GM06990 (cell line): Measurements from ENCODE around the gene CDX1.

Experiments
- DNase-seq: peaks from one replicate; pipeline ENCODE4 v3.0.0-alpha.2; 2011; ENCODE audit not compliant: insufficient read length; ENCODE audit errors: extremely low read depth
- H3K27me3 ChIP-seq: replicated peaks from 2 replicates; pipeline ENCODE4 v1.6.0; 2011; ENCODE audit warnings: low read length; ENCODE audit not compliant: control insufficient read depth, insufficient read depth
- H3K36me3 ChIP-seq: 2 replicates; pipeline ENCODE4 v1.5.1; 2011; ENCODE audit warnings: low read length; ENCODE audit not compliant: control insufficient read depth, insufficient read depth
- H3K4me3 ChIP-seq: replicated peaks from 2 replicates; pipeline ENCODE4 v1.5.1; 2011; ENCODE audit warnings: low read depth, mild to moderate bottlenecking, control low read depth, low read length
- CTCF ChIP-seq: IDR thresholded peaks from 2 replicates; pipeline ENCODE4 v1.5.1; 2011; ENCODE audit warnings: low read length, control low read depth, mild to moderate bottlenecking, inconsistent platforms; ENCODE audit not compliant: insufficient read depth, poor library complexity, severe bottlenecking

The CDX1 gene

GRCh38 chr5:150219861-150220260 is 53.3 kb downstream of the CDX1 start:
- Histone ChIP-seq H3K36me3 (no peaks in the 10 kb centered on the region), H3K4me3 (no peak overlapping the region), H3K27me3 (peaks cover 1% of the 10 kb centered on the region; the same call in 1 of the 2 replicates)
- TF ChIP-seq CTCF = no peak
- no peak for DNase-seq

DNA sequence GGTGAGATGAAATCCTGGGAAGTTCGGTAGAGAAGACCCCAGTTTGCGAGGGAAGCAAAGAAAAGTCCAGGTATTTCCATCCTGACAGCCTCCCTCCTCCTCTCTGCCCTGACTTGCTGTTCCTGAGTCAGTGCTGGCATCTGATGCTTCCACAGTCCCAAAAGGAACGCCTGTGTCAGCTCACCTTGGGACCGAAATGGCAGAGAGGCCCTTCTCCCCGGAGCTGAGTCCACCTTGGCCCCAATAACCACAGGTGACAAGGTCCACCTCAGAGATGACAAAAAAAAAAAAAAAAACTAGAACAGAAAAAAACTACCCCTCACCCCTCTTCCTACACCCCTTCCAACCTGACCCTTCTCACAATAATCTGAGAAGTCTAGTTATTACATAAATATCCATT is 54.9 kb downstream of the CDX1 start:
- TF ChIP-seq CTCF = no peak
- H3K36me3 ChIP-seq = no peaks in the 10 kb centered on the region
- DNase-seq = no peak
- peaks cover 1% of the 10 kb centered on the region; the same call in 1 of the 2 replicates for H3K27me3 ChIP-seq
- no peak overlapping the region for H3K4me3 ChIP-seq

GRCh38 chr5:150222906-150223305 is 56.3 kb downstream of the CDX1 start:
- no peak for DNase-seq
- Histone ChIP-seq H3K36me3 (no peaks in the 10 kb centered on the region), H3K27me3 (no peaks in the 10 kb centered on the region; the same call in 1 of the 2 replicates), H3K4me3 (no peak overlapping the region)
- no peak for TF ChIP-seq CTCF

GRCh38 chr5:150223474-150223873 is 56.9 kb downstream of the CDX1 start:
- DNase-seq = no peak
- no peak for TF ChIP-seq CTCF
- H3K36me3 ChIP-seq = no peaks in the 10 kb centered on the region
- no peaks in the 10 kb centered on the region; the same call in 1 of the 2 replicates for H3K27me3 ChIP-seq
- no peak overlapping the region for H3K4me3 ChIP-seq

DNA sequence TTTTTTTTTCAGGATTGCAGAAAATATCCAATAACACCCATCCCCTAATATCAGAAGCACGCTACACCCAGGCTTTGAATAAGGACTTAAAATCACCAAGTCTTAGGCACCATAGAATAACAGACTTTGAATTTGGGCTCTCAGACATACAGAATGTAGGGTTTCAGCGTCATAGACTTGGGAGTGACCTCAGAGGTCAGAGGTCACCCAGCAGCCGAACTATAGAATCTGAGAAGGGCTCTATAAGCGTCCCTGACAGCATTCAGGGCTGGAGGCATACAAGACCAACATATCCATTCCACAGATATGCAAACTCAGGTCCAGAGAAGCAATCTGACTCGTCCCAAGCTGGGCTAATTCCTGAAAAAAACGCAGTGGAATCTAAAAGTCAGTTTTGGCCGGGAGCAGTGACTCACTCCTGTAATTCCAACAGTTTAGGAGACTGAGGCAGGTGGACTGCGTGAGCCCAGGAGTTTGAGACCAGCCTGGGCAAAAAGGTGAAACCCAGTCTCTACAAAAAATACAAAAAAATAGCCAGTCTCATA is 58.0 kb downstream of the CDX1 start:
- H3K4me3 ChIP-seq = no peak overlapping the region
- DNase-seq = no peak
- H3K27me3 ChIP-seq = no peaks in the 10 kb centered on the region; the same call in 1 of the 2 replicates
- no peak for TF ChIP-seq CTCF
- H3K36me3 ChIP-seq = no peaks in the 10 kb centered on the region

- no peak for DNase-seq
- TF ChIP-seq CTCF = no peak
- Histone ChIP-seq H3K36me3 (no peaks in the 10 kb centered on the region), H3K27me3 (no peaks in the 10 kb centered on the region; the same call in 1 of the 2 replicates), H3K4me3 (no peak overlapping the region)
These were observed 60.5 kb downstream of the CDX1 start for GRCh38 chr5:150227036-150227435.
